ENCODE results near the gene HRH4. TPM values are rescaled to one million over a fixed set of nuclear protein-coding genes. Genes with fewer than 3 reads are reported as not detected.

The HRH4 gene
- total RNA-seq, 1 donor from 2014 or later = not detected

GRCh38 chr18:24421831-24422230 is 38.6 kb upstream of the HRH4 start:
- H3K4me1 Mint-ChIP-seq (ENCODE audit: low read depth) = peaks cover 14% of the 10 kb centered on the region
- peaks cover 18% of the 10 kb centered on the region for H3K27me3 Mint-ChIP-seq
- peaks cover 9% of the 10 kb centered on the region for H3K9me3 Mint-ChIP-seq (ENCODE audit: low read depth)
- peak overlapping the region; percentile 54 for H3K27ac Mint-ChIP-seq
- peaks cover 2% of the 10 kb centered on the region for H3K36me3 Mint-ChIP-seq (ENCODE audit: insufficient read depth)
- DNase-seq (ENCODE audit: low spot score, unreplicated experiment) = no peak
- TF ChIP-seq, protein P1, sequence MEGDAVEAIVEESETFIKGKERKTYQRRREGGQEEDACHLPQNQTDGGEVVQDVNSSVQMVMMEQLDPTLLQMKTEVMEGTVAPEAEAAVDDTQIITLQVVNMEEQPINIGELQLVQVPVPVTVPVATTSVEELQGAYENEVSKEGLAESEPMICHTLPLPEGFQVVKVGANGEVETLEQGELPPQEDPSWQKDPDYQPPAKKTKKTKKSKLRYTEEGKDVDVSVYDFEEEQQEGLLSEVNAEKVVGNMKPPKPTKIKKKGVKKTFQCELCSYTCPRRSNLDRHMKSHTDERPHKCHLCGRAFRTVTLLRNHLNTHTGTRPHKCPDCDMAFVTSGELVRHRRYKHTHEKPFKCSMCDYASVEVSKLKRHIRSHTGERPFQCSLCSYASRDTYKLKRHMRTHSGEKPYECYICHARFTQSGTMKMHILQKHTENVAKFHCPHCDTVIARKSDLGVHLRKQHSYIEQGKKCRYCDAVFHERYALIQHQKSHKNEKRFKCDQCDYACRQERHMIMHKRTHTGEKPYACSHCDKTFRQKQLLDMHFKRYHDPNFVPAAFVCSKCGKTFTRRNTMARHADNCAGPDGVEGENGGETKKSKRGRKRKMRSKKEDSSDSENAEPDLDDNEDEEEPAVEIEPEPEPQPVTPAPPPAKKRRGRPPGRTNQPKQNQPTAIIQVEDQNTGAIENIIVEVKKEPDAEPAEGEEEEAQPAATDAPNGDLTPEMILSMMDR (IDR thresholded peaks at IDR 0.05; ENCODE audit: unreplicated experiment) = no peak
- no peak overlapping the region for H3K4me3 Mint-ChIP-seq (ENCODE audit: low read depth)

DNA sequence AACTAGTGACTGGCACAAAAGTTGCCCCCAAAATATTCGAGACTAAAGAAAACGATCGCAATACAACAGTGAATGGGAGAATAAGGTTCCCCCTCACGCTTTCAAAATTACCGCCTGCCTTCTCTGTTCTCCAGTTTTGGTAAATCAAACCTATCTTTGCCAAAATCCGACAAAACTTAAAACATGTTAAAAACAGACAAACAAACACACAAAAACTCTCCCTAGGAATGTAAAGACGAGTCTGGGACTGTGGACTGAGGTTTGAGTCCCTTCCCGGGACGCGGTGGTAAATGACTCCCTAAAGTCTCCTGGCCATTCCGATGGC is 34.4 kb upstream of the HRH4 start:
- DNase-seq (ENCODE audit: low spot score, unreplicated experiment) = no peak
- H3K4me3 Mint-ChIP-seq (ENCODE audit: low read depth) = peak overlapping the region; percentile 80
- H3K27ac Mint-ChIP-seq = peak overlapping the region; percentile 97
- peaks cover 28% of the 10 kb centered on the region for H3K4me1 Mint-ChIP-seq (ENCODE audit: low read depth)
- H3K9me3 Mint-ChIP-seq (ENCODE audit: low read depth) = peaks cover 13% of the 10 kb centered on the region
- peaks cover 4% of the 10 kb centered on the region for H3K36me3 Mint-ChIP-seq (ENCODE audit: insufficient read depth)
- peaks cover 18% of the 10 kb centered on the region for H3K27me3 Mint-ChIP-seq
- TF ChIP-seq, protein P1 (IDR thresholded peaks at IDR 0.05; ENCODE audit: unreplicated experiment) = no peak

DNA sequence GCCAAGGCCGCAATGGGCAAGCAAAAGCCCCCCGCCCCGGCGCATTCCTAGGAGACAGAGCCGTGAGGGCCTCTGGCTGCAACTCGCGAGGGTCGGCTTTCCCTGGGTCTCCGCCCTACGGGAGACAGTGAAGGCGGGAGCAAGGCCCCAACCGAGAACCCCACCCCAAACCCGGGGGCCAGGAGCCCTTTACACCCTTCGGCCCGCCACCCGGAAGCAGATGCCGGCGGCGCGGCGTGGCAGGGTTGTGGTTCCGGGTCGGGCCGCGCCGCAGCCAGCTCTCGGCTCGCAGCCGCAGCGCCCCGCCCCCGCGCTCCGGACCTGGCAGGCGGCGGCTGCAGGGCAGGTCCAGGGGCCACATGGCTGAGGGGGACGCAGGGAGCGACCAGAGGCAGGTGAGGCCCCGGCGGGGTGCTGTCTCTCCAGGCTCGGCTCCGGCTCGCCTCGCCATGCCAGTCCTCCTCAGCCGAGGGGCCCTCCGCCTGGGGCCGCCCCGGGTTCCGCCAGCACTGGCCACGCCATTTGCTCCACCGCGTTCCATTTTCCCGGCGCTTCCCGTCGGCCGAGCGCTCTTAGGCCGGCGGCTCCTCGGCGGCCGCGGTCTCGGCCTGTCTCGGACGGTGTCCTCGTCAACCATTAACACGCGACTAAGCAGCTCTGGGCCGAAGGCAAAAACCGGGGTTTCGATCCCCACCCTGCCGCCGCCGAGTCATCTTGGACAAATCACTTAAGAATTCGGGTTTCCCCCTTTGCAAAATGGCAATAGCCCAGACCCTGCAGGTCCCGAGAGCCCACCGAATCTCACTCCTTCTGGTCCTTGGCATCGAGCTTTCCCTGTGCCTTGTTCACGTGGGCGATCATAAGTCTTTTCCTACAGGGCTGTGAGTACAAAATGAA is 33.8 kb upstream of the HRH4 start, which contains the start of gene IMPACT:
TSS of gene IMPACT (plus strand) at position 273 of the 897 bp plus-strand sequence. CDS start at position 360, 87 bp downstream.
- H3K27me3 Mint-ChIP-seq = peaks cover 18% of the 10 kb centered on the region
- H3K27ac Mint-ChIP-seq = peak within 1 kb of the TSS; percentile 97
- H3K4me3 Mint-ChIP-seq (ENCODE audit: low read depth) = peak within 1 kb of the TSS; percentile 89
- H3K36me3 Mint-ChIP-seq (ENCODE audit: insufficient read depth) = peaks cover 7% of the 10 kb centered on the region
- DNase-seq (ENCODE audit: low spot score, unreplicated experiment) = peak; percentile 85
- peaks cover 13% of the 10 kb centered on the region for H3K9me3 Mint-ChIP-seq (ENCODE audit: low read depth)
- peaks cover 24% of the 10 kb centered on the region for H3K4me1 Mint-ChIP-seq (ENCODE audit: low read depth)
- TF ChIP-seq, protein P1 (IDR thresholded peaks at IDR 0.05; ENCODE audit: unreplicated experiment) = no peak

DNA sequence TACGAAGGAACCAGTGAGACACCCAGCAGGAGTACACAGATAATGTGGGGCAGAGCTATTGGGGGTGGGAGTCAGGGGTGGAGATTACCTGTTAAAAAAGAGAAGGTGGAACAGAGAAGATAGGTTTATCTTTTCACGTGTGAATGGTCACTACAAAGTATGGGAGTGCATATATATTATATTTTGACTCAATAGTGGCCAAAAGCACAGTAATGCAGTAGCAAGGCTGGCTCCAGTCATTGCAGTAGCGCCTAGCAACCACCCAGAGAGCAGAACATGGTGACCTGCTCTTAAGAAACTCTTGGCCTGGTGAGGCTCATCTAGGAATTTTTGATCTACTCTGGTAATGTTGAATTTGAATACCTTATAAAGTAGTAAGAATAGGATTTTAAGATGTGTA is 33.0 kb upstream of the HRH4 start:
- H3K4me3 Mint-ChIP-seq (ENCODE audit: low read depth) = peak overlapping the region; percentile 89
- no peak for DNase-seq (ENCODE audit: low spot score, unreplicated experiment)
- peak overlapping the region; percentile 97 for H3K27ac Mint-ChIP-seq
- peaks cover 19% of the 10 kb centered on the region for H3K4me1 Mint-ChIP-seq (ENCODE audit: low read depth)
- H3K27me3 Mint-ChIP-seq = peaks cover 18% of the 10 kb centered on the region
- H3K9me3 Mint-ChIP-seq (ENCODE audit: low read depth) = peaks cover 13% of the 10 kb centered on the region
- TF ChIP-seq, protein P1 (IDR thresholded peaks at IDR 0.05; ENCODE audit: unreplicated experiment) = no peak
- peaks cover 9% of the 10 kb centered on the region for H3K36me3 Mint-ChIP-seq (ENCODE audit: insufficient read depth)

DNA sequence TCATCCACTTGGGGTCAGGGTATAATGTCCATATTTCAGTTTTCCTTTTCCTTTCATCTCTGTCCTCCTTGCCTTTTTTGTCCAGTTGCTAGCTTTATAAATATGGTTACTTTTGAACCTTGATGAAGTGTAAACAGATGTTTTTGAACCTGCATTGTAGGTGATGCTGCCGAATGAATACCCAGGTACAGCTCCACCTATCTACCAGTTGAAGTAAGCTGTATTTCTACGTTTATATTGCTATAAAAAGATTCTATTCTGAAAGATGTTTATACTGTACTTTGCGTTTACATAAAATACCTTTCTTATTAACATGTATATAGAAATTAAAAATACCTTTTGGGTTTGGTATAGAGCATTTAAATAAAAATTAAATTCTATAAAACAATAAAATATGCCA is 31.7 kb upstream of the HRH4 start:
- Mint-ChIP-seq H3K4me3 (ENCODE audit: low read depth) (no peak overlapping the region), H3K9me3 (ENCODE audit: low read depth) (peaks cover 16% of the 10 kb centered on the region), H3K27me3 (peaks cover 14% of the 10 kb centered on the region), H3K4me1 (ENCODE audit: low read depth) (peaks cover 19% of the 10 kb centered on the region), H3K27ac (no peak overlapping the region), H3K36me3 (ENCODE audit: insufficient read depth) (peaks cover 13% of the 10 kb centered on the region)
- TF ChIP-seq, protein P1 (IDR thresholded peaks at IDR 0.05; ENCODE audit: unreplicated experiment) = peak; percentile 21
- DNase-seq (ENCODE audit: low spot score, unreplicated experiment) = no peak

Measured in progenitor cell of endocrine pancreas (in vitro differentiated cells).